ENCODE results near the gene GLP1R.

Gene GLP1R

GRCh38 chr6:39056681-39057080 lies 8.1 kb downstream of the GLP1R start:
- H3K27ac ChIP-seq (ENCODE audit: low read depth, low read length): no peak overlapping the region
- H3K4me1 ChIP-seq (ENCODE audit: insufficient read depth, low read length): no peaks in the 10 kb centered on the region
- no peak overlapping the region for H3K9ac ChIP-seq (ENCODE audit: low read length)
- H3K27me3 ChIP-seq (ENCODE audit: control insufficient read depth in 1 of 2, insufficient read depth in 2 of 2, low read length in 2 of 2): peaks cover 0 to 8% of the 10 kb centered on the region in 2 donors
- H3K9me3 ChIP-seq (ENCODE audit: low read length): no peaks in the 10 kb centered on the region
- H3K4me3 ChIP-seq (ENCODE audit: low read depth in 1 of 2, low read length in 2 of 2): no peak overlapping the region
- no peaks in the 10 kb centered on the region for H3K36me3 ChIP-seq (ENCODE audit: insufficient read depth, low read length)

GRCh38 chr6:39057251-39058155 lies 8.9 kb downstream of the GLP1R start:
- Histone ChIP-seq H3K27me3 (ENCODE audit: control insufficient read depth in 1 of 2, insufficient read depth in 2 of 2, low read length in 2 of 2) (peaks cover 0 to 8% of the 10 kb centered on the region in 2 donors), H3K27ac (ENCODE audit: low read depth, low read length) (no peak overlapping the region), H3K9me3 (ENCODE audit: low read length) (no peaks in the 10 kb centered on the region), H3K4me3 (ENCODE audit: low read depth in 1 of 2, low read length in 2 of 2) (no peak overlapping the region), H3K9ac (ENCODE audit: low read length) (no peak overlapping the region), H3K36me3 (ENCODE audit: insufficient read depth, low read length) (no peaks in the 10 kb centered on the region), H3K4me1 (ENCODE audit: insufficient read depth, low read length) (no peaks in the 10 kb centered on the region)

- Histone ChIP-seq H3K9me3 (ENCODE audit: low read length) (no peaks in the 10 kb centered on the region), H3K36me3 (ENCODE audit: insufficient read depth, low read length) (no peaks in the 10 kb centered on the region), H3K4me3 (ENCODE audit: low read depth in 1 of 2, low read length in 2 of 2) (no peak overlapping the region), H3K27ac (ENCODE audit: low read depth, low read length) (no peak overlapping the region), H3K9ac (ENCODE audit: low read length) (no peak overlapping the region), H3K4me1 (ENCODE audit: insufficient read depth, low read length) (no peaks in the 10 kb centered on the region), H3K27me3 (ENCODE audit: control insufficient read depth in 1 of 2, insufficient read depth in 2 of 2, low read length in 2 of 2) (peaks cover 0 to 8% of the 10 kb centered on the region in 2 donors)
Observed at GRCh38 chr6:39058471-39059147, 10.0 kb downstream of the GLP1R start.

GRCh38 chr6:39059496-39060310 lies 11.1 kb downstream of the GLP1R start:
- H3K4me3 ChIP-seq (ENCODE audit: low read depth in 1 of 2, low read length in 2 of 2): no peak overlapping the region
- H3K27ac ChIP-seq (ENCODE audit: low read depth, low read length): no peak overlapping the region
- H3K4me1 ChIP-seq (ENCODE audit: insufficient read depth, low read length): no peaks in the 10 kb centered on the region
- H3K27me3 ChIP-seq (ENCODE audit: control insufficient read depth in 1 of 2, insufficient read depth in 2 of 2, low read length in 2 of 2): peaks cover 0 to 8% of the 10 kb centered on the region in 2 donors
- no peaks in the 10 kb centered on the region for H3K9me3 ChIP-seq (ENCODE audit: low read length)
- H3K36me3 ChIP-seq (ENCODE audit: insufficient read depth, low read length): no peaks in the 10 kb centered on the region
- no peak overlapping the region for H3K9ac ChIP-seq (ENCODE audit: low read length)

- Histone ChIP-seq H3K27me3 (ENCODE audit: control insufficient read depth in 1 of 2, insufficient read depth in 2 of 2, low read length in 2 of 2) (peaks cover 0 to 8% of the 10 kb centered on the region in 2 donors), H3K4me1 (ENCODE audit: insufficient read depth, low read length) (no peaks in the 10 kb centered on the region), H3K4me3 (ENCODE audit: low read depth in 1 of 2, low read length in 2 of 2) (no peak overlapping the region), H3K9ac (ENCODE audit: low read length) (no peak overlapping the region), H3K36me3 (ENCODE audit: insufficient read depth, low read length) (no peaks in the 10 kb centered on the region), H3K27ac (ENCODE audit: low read depth, low read length) (no peak overlapping the region), H3K9me3 (ENCODE audit: low read length) (no peaks in the 10 kb centered on the region)
Observed at GRCh38 chr6:39060467-39061160, 12.0 kb downstream of the GLP1R start.

GRCh38 chr6:39061182-39061581 lies 12.6 kb downstream of the GLP1R start:
- peaks cover 0 to 8% of the 10 kb centered on the region in 2 donors for H3K27me3 ChIP-seq (ENCODE audit: control insufficient read depth in 1 of 2, insufficient read depth in 2 of 2, low read length in 2 of 2)

GRCh38 chr6:39061588-39061987 lies 13.0 kb downstream of the GLP1R start:
- H3K36me3 ChIP-seq (ENCODE audit: insufficient read depth, low read length): no peaks in the 10 kb centered on the region
- H3K4me3 ChIP-seq (ENCODE audit: low read depth in 1 of 2, low read length in 2 of 2): no peak overlapping the region
- H3K9ac ChIP-seq (ENCODE audit: low read length): no peak overlapping the region
- no peak overlapping the region for H3K27ac ChIP-seq (ENCODE audit: low read depth, low read length)
- peaks cover 0 to 8% of the 10 kb centered on the region in 2 donors for H3K27me3 ChIP-seq (ENCODE audit: control insufficient read depth in 1 of 2, insufficient read depth in 2 of 2, low read length in 2 of 2)
- H3K9me3 ChIP-seq (ENCODE audit: low read length): no peaks in the 10 kb centered on the region
- H3K4me1 ChIP-seq (ENCODE audit: insufficient read depth, low read length): no peaks in the 10 kb centered on the region

More at GRCh38 chr6:39061182-39061581, 12.6 kb downstream of the GLP1R start:
- Histone ChIP-seq H3K36me3 (ENCODE audit: insufficient read depth, low read length) (no peaks in the 10 kb centered on the region), H3K9ac (ENCODE audit: low read length) (no peak overlapping the region), H3K4me1 (ENCODE audit: insufficient read depth, low read length) (no peaks in the 10 kb centered on the region), H3K27ac (ENCODE audit: low read depth, low read length) (no peak overlapping the region), H3K4me3 (ENCODE audit: low read depth in 1 of 2, low read length in 2 of 2) (no peak overlapping the region), H3K9me3 (ENCODE audit: low read length) (no peaks in the 10 kb centered on the region)

- H3K36me3 ChIP-seq (ENCODE audit: insufficient read depth, low read length): no peaks in the 10 kb centered on the region
- H3K27ac ChIP-seq (ENCODE audit: low read depth, low read length): no peak overlapping the region
- H3K4me1 ChIP-seq (ENCODE audit: insufficient read depth, low read length): no peaks in the 10 kb centered on the region
- peaks cover 0 to 8% of the 10 kb centered on the region in 2 donors for H3K27me3 ChIP-seq (ENCODE audit: control insufficient read depth in 1 of 2, insufficient read depth in 2 of 2, low read length in 2 of 2)
- no peak overlapping the region for H3K4me3 ChIP-seq (ENCODE audit: low read depth in 1 of 2, low read length in 2 of 2)
- no peak overlapping the region for H3K9ac ChIP-seq (ENCODE audit: low read length)
- H3K9me3 ChIP-seq (ENCODE audit: low read length): no peaks in the 10 kb centered on the region
Observed at GRCh38 chr6:39062014-39062740, 13.6 kb downstream of the GLP1R start.

GRCh38 chr6:39063526-39063925 lies 14.9 kb downstream of the GLP1R start:
- Histone ChIP-seq H3K4me3 (ENCODE audit: low read depth in 1 of 2, low read length in 2 of 2) (no peak overlapping the region), H3K9me3 (ENCODE audit: low read length) (no peaks in the 10 kb centered on the region), H3K27ac (ENCODE audit: low read depth, low read length) (no peak overlapping the region), H3K36me3 (ENCODE audit: insufficient read depth, low read length) (no peaks in the 10 kb centered on the region), H3K4me1 (ENCODE audit: insufficient read depth, low read length) (no peaks in the 10 kb centered on the region), H3K9ac (ENCODE audit: low read length) (no peak overlapping the region), H3K27me3 (ENCODE audit: control insufficient read depth in 1 of 2, insufficient read depth in 2 of 2, low read length in 2 of 2) (peaks cover 0 to 8% of the 10 kb centered on the region in 2 donors)

GRCh38 chr6:39065561-39065960 lies 17.0 kb downstream of the GLP1R start:
- H3K9me3 ChIP-seq (ENCODE audit: low read length): no peaks in the 10 kb centered on the region
- H3K27ac ChIP-seq (ENCODE audit: low read depth, low read length): no peak overlapping the region
- H3K4me3 ChIP-seq (ENCODE audit: low read depth in 1 of 2, low read length in 2 of 2): no peak overlapping the region
- H3K9ac ChIP-seq (ENCODE audit: low read length): no peak overlapping the region
- no peaks in the 10 kb centered on the region for H3K36me3 ChIP-seq (ENCODE audit: insufficient read depth, low read length)
- no peaks in the 10 kb centered on the region for H3K27me3 ChIP-seq (ENCODE audit: control insufficient read depth in 1 of 2, insufficient read depth in 2 of 2, low read length in 2 of 2)
- H3K4me1 ChIP-seq (ENCODE audit: insufficient read depth, low read length): no peaks in the 10 kb centered on the region
